Measurements from ENCODE around the gene IRX6. TPM values are rescaled to one million over a fixed set of nuclear protein-coding genes. Genes with fewer than 3 reads are reported as not detected.

IRX6 gene
- total RNA-seq: not detected in 2 replicates

GRCh38 chr16:55323637-55324271 lies at the start of gene IRX6:
IRX6 (plus strand) TSS chr16:55324203; CDS start chr16:55325092, 889 bp downstream.
- DNase-seq (ENCODE audit: low spot score): no peak
- Mint-ChIP-seq H3K9me3 (no peaks in the 10 kb centered on the region), H3K4me1 (ENCODE audit: low read depth) (no peaks in the 10 kb centered on the region), H3K27ac (no peak within 1 kb of the TSS), H3K27me3 (ENCODE audit: low read depth) (peaks cover 41% of the 10 kb centered on the region), H3K4me3 (ENCODE audit: low read depth) (no peak within 1 kb of the TSS), H3K36me3 (ENCODE audit: low read depth) (no peaks in the 10 kb centered on the region)
- intact Hi-C loops (cut with micrococcal nuclease): no loop called here

GRCh38 chr16:55274391-55274790 lies 49.6 kb upstream of the IRX6 start:
- H3K36me3 Mint-ChIP-seq (ENCODE audit: low read depth): no peaks in the 10 kb centered on the region
- H3K27me3 Mint-ChIP-seq (ENCODE audit: low read depth): no peaks in the 10 kb centered on the region
- H3K4me3 Mint-ChIP-seq (ENCODE audit: low read depth): no peak overlapping the region
- intact Hi-C loops (cut with micrococcal nuclease): no loop called here
- no peak overlapping the region for H3K27ac Mint-ChIP-seq
- DNase-seq (ENCODE audit: low spot score): no peak
- H3K4me1 Mint-ChIP-seq (ENCODE audit: low read depth): no peaks in the 10 kb centered on the region
- H3K9me3 Mint-ChIP-seq: no peaks in the 10 kb centered on the region

GRCh38 chr16:55275167-55275566 lies 48.8 kb upstream of the IRX6 start:
- no peaks in the 10 kb centered on the region for H3K4me1 Mint-ChIP-seq (ENCODE audit: low read depth)
- H3K4me3 Mint-ChIP-seq (ENCODE audit: low read depth): no peak overlapping the region
- intact Hi-C loops (cut with micrococcal nuclease): no loop called here
- no peak overlapping the region for H3K27ac Mint-ChIP-seq
- no peaks in the 10 kb centered on the region for H3K27me3 Mint-ChIP-seq (ENCODE audit: low read depth)
- no peak for DNase-seq (ENCODE audit: low spot score)
- H3K9me3 Mint-ChIP-seq: no peaks in the 10 kb centered on the region
- H3K36me3 Mint-ChIP-seq (ENCODE audit: low read depth): no peaks in the 10 kb centered on the region

- H3K36me3 Mint-ChIP-seq (ENCODE audit: low read depth): no peaks in the 10 kb centered on the region
- intact Hi-C loops (cut with micrococcal nuclease): no loop called here
- H3K4me3 Mint-ChIP-seq (ENCODE audit: low read depth): no peak overlapping the region
- H3K27ac Mint-ChIP-seq: no peak overlapping the region
- H3K4me1 Mint-ChIP-seq (ENCODE audit: low read depth): no peaks in the 10 kb centered on the region
- no peaks in the 10 kb centered on the region for H3K27me3 Mint-ChIP-seq (ENCODE audit: low read depth)
- no peak for DNase-seq (ENCODE audit: low spot score)
- H3K9me3 Mint-ChIP-seq: no peaks in the 10 kb centered on the region
Observed at GRCh38 chr16:55275869-55276268, 48.1 kb upstream of the IRX6 start.

- intact Hi-C loops (cut with micrococcal nuclease): no loop called here
- H3K36me3 Mint-ChIP-seq (ENCODE audit: low read depth): no peaks in the 10 kb centered on the region
- H3K9me3 Mint-ChIP-seq: no peaks in the 10 kb centered on the region
- no peaks in the 10 kb centered on the region for H3K4me1 Mint-ChIP-seq (ENCODE audit: low read depth)
- no peak overlapping the region for H3K4me3 Mint-ChIP-seq (ENCODE audit: low read depth)
- DNase-seq (ENCODE audit: low spot score): no peak
- no peak overlapping the region for H3K27ac Mint-ChIP-seq
- H3K27me3 Mint-ChIP-seq (ENCODE audit: low read depth): no peaks in the 10 kb centered on the region
Observed at GRCh38 chr16:55277536-55277935, 46.5 kb upstream of the IRX6 start.

- Mint-ChIP-seq H3K36me3 (ENCODE audit: low read depth) (no peaks in the 10 kb centered on the region), H3K9me3 (no peaks in the 10 kb centered on the region), H3K4me3 (ENCODE audit: low read depth) (no peak overlapping the region), H3K4me1 (ENCODE audit: low read depth) (no peaks in the 10 kb centered on the region), H3K27me3 (ENCODE audit: low read depth) (no peaks in the 10 kb centered on the region), H3K27ac (no peak overlapping the region)
- intact Hi-C loops (cut with micrococcal nuclease): no loop called here
- DNase-seq (ENCODE audit: low spot score): no peak
Observed at GRCh38 chr16:55279598-55279997, 44.4 kb upstream of the IRX6 start.

- Mint-ChIP-seq H3K4me3 (ENCODE audit: low read depth) (no peak overlapping the region), H3K4me1 (ENCODE audit: low read depth) (no peaks in the 10 kb centered on the region), H3K27me3 (ENCODE audit: low read depth) (no peaks in the 10 kb centered on the region), H3K36me3 (ENCODE audit: low read depth) (no peaks in the 10 kb centered on the region), H3K9me3 (no peaks in the 10 kb centered on the region), H3K27ac (no peak overlapping the region)
- intact Hi-C loops (cut with micrococcal nuclease): no loop called here
- DNase-seq (ENCODE audit: low spot score): no peak
Observed at GRCh38 chr16:55280587-55280986, 43.4 kb upstream of the IRX6 start.

- Mint-ChIP-seq H3K4me3 (ENCODE audit: low read depth) (no peak overlapping the region), H3K9me3 (no peaks in the 10 kb centered on the region), H3K36me3 (ENCODE audit: low read depth) (no peaks in the 10 kb centered on the region), H3K27ac (no peak overlapping the region), H3K4me1 (ENCODE audit: low read depth) (no peaks in the 10 kb centered on the region), H3K27me3 (ENCODE audit: low read depth) (no peaks in the 10 kb centered on the region)
- intact Hi-C loops (cut with micrococcal nuclease): no loop called here
- no peak for DNase-seq (ENCODE audit: low spot score)
Observed at GRCh38 chr16:55282441-55282840, 41.6 kb upstream of the IRX6 start.

- H3K4me3 Mint-ChIP-seq (ENCODE audit: low read depth): no peak overlapping the region
- no peak for DNase-seq (ENCODE audit: low spot score)
- no peaks in the 10 kb centered on the region for H3K4me1 Mint-ChIP-seq (ENCODE audit: low read depth)
- H3K9me3 Mint-ChIP-seq: no peaks in the 10 kb centered on the region
- H3K27ac Mint-ChIP-seq: no peak overlapping the region
- intact Hi-C loops (cut with micrococcal nuclease): no loop called here
- H3K27me3 Mint-ChIP-seq (ENCODE audit: low read depth): no peaks in the 10 kb centered on the region
- H3K36me3 Mint-ChIP-seq (ENCODE audit: low read depth): no peaks in the 10 kb centered on the region
Observed at GRCh38 chr16:55283812-55284717, 39.9 kb upstream of the IRX6 start.

GRCh38 chr16:55284718-55285099 lies 39.3 kb upstream of the IRX6 start:
- no peaks in the 10 kb centered on the region for H3K9me3 Mint-ChIP-seq
- intact Hi-C loops (cut with micrococcal nuclease): no loop called here
- no peak for DNase-seq (ENCODE audit: low spot score)

GRCh38 chr16:55285586-55285985 lies 38.4 kb upstream of the IRX6 start:
- Mint-ChIP-seq H3K4me3 (ENCODE audit: low read depth) (no peak overlapping the region), H3K27ac (no peak overlapping the region), H3K9me3 (no peaks in the 10 kb centered on the region), H3K4me1 (ENCODE audit: low read depth) (no peaks in the 10 kb centered on the region), H3K27me3 (ENCODE audit: low read depth) (no peaks in the 10 kb centered on the region), H3K36me3 (ENCODE audit: low read depth) (no peaks in the 10 kb centered on the region)
- DNase-seq (ENCODE audit: low spot score): no peak
- intact Hi-C loops (cut with micrococcal nuclease): no loop called here

More at GRCh38 chr16:55284718-55285099, 39.3 kb upstream of the IRX6 start:
- Mint-ChIP-seq H3K27ac (no peak overlapping the region), H3K4me1 (ENCODE audit: low read depth) (no peaks in the 10 kb centered on the region), H3K36me3 (ENCODE audit: low read depth) (no peaks in the 10 kb centered on the region), H3K4me3 (ENCODE audit: low read depth) (no peak overlapping the region), H3K27me3 (ENCODE audit: low read depth) (no peaks in the 10 kb centered on the region)

GRCh38 chr16:55289353-55289752 lies 34.6 kb upstream of the IRX6 start:
- Mint-ChIP-seq H3K27me3 (ENCODE audit: low read depth) (no peaks in the 10 kb centered on the region), H3K36me3 (ENCODE audit: low read depth) (no peaks in the 10 kb centered on the region), H3K4me3 (ENCODE audit: low read depth) (no peak overlapping the region), H3K9me3 (no peaks in the 10 kb centered on the region), H3K4me1 (ENCODE audit: low read depth) (no peaks in the 10 kb centered on the region), H3K27ac (no peak overlapping the region)
- DNase-seq (ENCODE audit: low spot score): no peak
- intact Hi-C loops (cut with micrococcal nuclease): no loop called here

- Mint-ChIP-seq H3K27me3 (ENCODE audit: low read depth) (no peaks in the 10 kb centered on the region), H3K36me3 (ENCODE audit: low read depth) (no peaks in the 10 kb centered on the region)
Observed at GRCh38 chr16:55291847-55292246, 32.2 kb upstream of the IRX6 start.

More at GRCh38 chr16:55291847-55292246, 32.2 kb upstream of the IRX6 start:
- intact Hi-C loops (cut with micrococcal nuclease): no loop called here
- no peak overlapping the region for H3K27ac Mint-ChIP-seq
- no peak for DNase-seq (ENCODE audit: low spot score)
- no peaks in the 10 kb centered on the region for H3K4me1 Mint-ChIP-seq (ENCODE audit: low read depth)
- H3K9me3 Mint-ChIP-seq: no peaks in the 10 kb centered on the region
- H3K4me3 Mint-ChIP-seq (ENCODE audit: low read depth): no peak overlapping the region
